Endothelial cell of umbilical vein (primary cell): ENCODE data around the gene CLIC3. TPM values are rescaled to one million over a fixed set of nuclear protein-coding genes. Genes with fewer than 3 reads are reported as not detected.

Experiments used
- BruUV-seq: library from RNA; stranded (reverse); fragments of 400-500 nt; replicated peaks from 2 replicates; lab custom pipeline; 2021; lab: Mats Ljungman, UMichigan
- CTCF ChIA-PET: fragments of 300-600, 350-600 bp; sonication (Branson Sonifier 250); formaldehyde crosslinking; loops from one replicate; lab custom pipeline; 2021; ENCODE audit warnings: antibody characterized with exemption, inconsistent platforms; lab: Charles Lee
- POLR2A ChIA-PET: fragments of 300-600, 350-600 bp; sonication (Branson Sonifier 250); formaldehyde crosslinking; loops from one replicate; lab custom pipeline; 2021; ENCODE audit warnings: antibody characterized with exemption, inconsistent platforms; lab: Charles Lee
- DNase-seq: peaks from one replicate; pipeline ENCODE4 v3.0.0-alpha.2; 2011; ENCODE audit warnings: low read depth, low spot score
- FAIRE-seq: peaks from 2 replicates; lab custom pipeline; 2011; peaks lifted over from hg19 to GRCh38; lab: Jason Lieb, UNC
- H2AFZ ChIP-seq: 2 replicates; pipeline ENCODE4 v1.6.0; 2012; ENCODE audit warnings: low read depth, low read length, control low read depth, inconsistent platforms
- H3K27ac ChIP-seq: 2 replicates; pipeline ENCODE4 v1.5.1; 2011; ENCODE audit warnings: low read depth, mild to moderate bottlenecking, control low read depth, low read length, moderate library complexity; ENCODE audit not compliant: insufficient read depth
- H3K27me3 ChIP-seq, 2 experiments: 2 replicates each; pipeline versions ENCODE4 v1.6.0 to v1.6.1; 2011; ENCODE audit warnings: low read length in 2 of 2, mixed read lengths in 1 of 2; ENCODE audit not compliant: control insufficient read depth in 2 of 2, insufficient read depth in 2 of 2
- H3K36me3 ChIP-seq, 2 experiments: 2 replicates in 1 of 2; 3 replicates in 1 of 2; pipeline ENCODE4 v1.5.1; 2011; ENCODE audit warnings: low read length in 2 of 2, mild to moderate bottlenecking in 1 of 2, moderate library complexity in 1 of 2; ENCODE audit not compliant: control insufficient read depth in 2 of 2, insufficient read depth in 2 of 2; ENCODE audit errors: extremely low read depth in 1 of 2
- H3K4me1 ChIP-seq: 3 replicates; pipeline ENCODE4 v1.5.1; 2011; ENCODE audit warnings: mild to moderate bottlenecking, low read length; ENCODE audit not compliant: control insufficient read depth, insufficient read depth; ENCODE audit errors: extremely low read depth
- H3K4me2 ChIP-seq: 2 replicates; pipeline ENCODE4 v1.6.1; 2011; ENCODE audit warnings: low read length, control low read depth, mixed read lengths; ENCODE audit not compliant: insufficient read depth
- H3K4me3 ChIP-seq, 3 experiments: fragments of 200-600 bp in 1 of 3; sonication (generic), shearing (Covaris generic) in 1 of 3; replicated peaks in 1 of 3; 2 replicates each; pipeline ENCODE4 v1.5.1; 2011 to 2016; ENCODE audit warnings: control low read depth in 3 of 3, low read length in 3 of 3, mild to moderate bottlenecking in 2 of 3, inconsistent platforms in 1 of 3, low read depth in 1 of 3, moderate library complexity in 1 of 3; ENCODE audit not compliant: insufficient read depth in 1 of 3
- H3K79me2 ChIP-seq: 2 replicates; pipeline ENCODE4 v1.6.0; 2012; ENCODE audit warnings: low read length, inconsistent platforms; ENCODE audit not compliant: control insufficient read depth, insufficient read depth
- H3K9ac ChIP-seq: replicated peaks from 2 replicates; pipeline ENCODE3; 2011; ENCODE audit warnings: low read length, control low read depth; ENCODE audit not compliant: insufficient read depth; ENCODE audit errors: extremely low read depth
- H3K9me1 ChIP-seq: replicated peaks from 3 replicates; pipeline ENCODE4 v1.6.0; 2011; ENCODE audit warnings: mild to moderate bottlenecking, low read length; ENCODE audit not compliant: control insufficient read depth, insufficient read depth; ENCODE audit errors: extremely low read depth
- H3K9me3 ChIP-seq: replicated peaks from 2 replicates; pipeline ENCODE4 v1.5.1; 2012; ENCODE audit warnings: low read length, inconsistent platforms; ENCODE audit not compliant: control insufficient read depth, insufficient read depth
- H4K20me1 ChIP-seq: replicated peaks from 2 replicates; pipeline ENCODE3; 2011; ENCODE audit warnings: mild to moderate bottlenecking, low read length; ENCODE audit not compliant: control insufficient read depth, insufficient read depth; ENCODE audit errors: extremely low read depth
- EZH2 ChIP-seq: IDR thresholded peaks from 2 replicates; pipeline ENCODE4 v1.6.1; 2012; ENCODE audit warnings: borderline replicate concordance, low read depth, mild to moderate bottlenecking, moderate library complexity, low read length, inconsistent platforms; ENCODE audit not compliant: severe bottlenecking
- FOS ChIP-seq: IDR thresholded peaks from 2 replicates; pipeline ENCODE4 v1.6.1; 2011; ENCODE audit warnings: mild to moderate bottlenecking, low read length, moderate library complexity, borderline replicate concordance; ENCODE audit not compliant: insufficient read depth
- GATA2 ChIP-seq: IDR thresholded peaks from 2 replicates; pipeline ENCODE4 v1.7.0; 2011; ENCODE audit warnings: low read depth, mild to moderate bottlenecking, moderate library complexity, mixed read lengths, low read length; ENCODE audit not compliant: insufficient read length, insufficient read depth
- JUN ChIP-seq: IDR thresholded peaks from 2 replicates; pipeline ENCODE4 v1.6.1; 2011; ENCODE audit warnings: borderline replicate concordance, low read depth; ENCODE audit not compliant: insufficient read length, insufficient read depth
- MYC ChIP-seq: IDR thresholded peaks from one replicate; pipeline ENCODE4 v1.6.1; 2011; ENCODE audit warnings: mild to moderate bottlenecking, low read depth, low read length
- POLR2AphosphoS5 ChIP-seq: IDR thresholded peaks from 2 replicates; pipeline ENCODE4 v1.6.1; 2012; ENCODE audit warnings: low read depth, mild to moderate bottlenecking, control low read depth, low read length, moderate library complexity; ENCODE audit not compliant: insufficient read depth
- dilution Hi-C: fragments of 300-500 bp; cut with MboI; formaldehyde crosslinking; loops from one replicate; pipeline ENCODE4 v1.15.0; 2019; ENCODE audit warnings: low sequenced_read_pairs; ENCODE audit not compliant: extremely low pct_ligation_motif_present
- intact Hi-C: fragments of 100-400 bp; cut with micrococcal nuclease; formaldehyde crosslinking; loops from one replicate; pipeline ENCODE4 v1.10.0; 2022
- polyA plus RNA-seq, 4 experiments: library from polyadenylated mRNA; depleted of rRNA in 3 of 4; stranded (reverse) in 3 of 4; unstranded in 1 of 4; fragments of >200 nt; gene quantifications; 2 replicates each; pipeline versions ENCODE4 v1.2.1 to v1.2.3, GENCODE V29; 2011 to 2012; ENCODE audit warnings: missing spikeins in 1 of 4
- total RNA-seq: library from RNA; stranded (reverse); gene quantifications from 2 replicates; pipeline ENCODE4 v1.2.3, GENCODE V29; 2021
- TF ChIP-seq, protein P1 (sequence below): IDR thresholded peaks from 2 replicates; pipeline ENCODE4 v1.6.1; 2011; ENCODE audit not compliant: insufficient read depth, insufficient read length
- TF ChIP-seq, protein P2 (sequence below), 2 donors: IDR thresholded peaks; 1 replicate in 1 of 2; 2 replicates in 1 of 2; pipeline ENCODE4 v1.5.1; 2011; ENCODE audit warnings: low read length in 2 of 2, mild to moderate bottlenecking in 2 of 2, moderate library complexity in 2 of 2, control low read depth in 1 of 2, inconsistent platforms in 1 of 2, low read depth in 1 of 2; ENCODE audit not compliant: insufficient read depth in 1 of 2; ENCODE audit errors: extremely low read depth in 1 of 2

CLIC3 gene
- total and polyA plus RNA-seq, 2 donors (not counting 3 experiments of a cell fraction or from before 2014, with no cell fraction given), result 2.3 TPM; not detected in 1

DNA sequence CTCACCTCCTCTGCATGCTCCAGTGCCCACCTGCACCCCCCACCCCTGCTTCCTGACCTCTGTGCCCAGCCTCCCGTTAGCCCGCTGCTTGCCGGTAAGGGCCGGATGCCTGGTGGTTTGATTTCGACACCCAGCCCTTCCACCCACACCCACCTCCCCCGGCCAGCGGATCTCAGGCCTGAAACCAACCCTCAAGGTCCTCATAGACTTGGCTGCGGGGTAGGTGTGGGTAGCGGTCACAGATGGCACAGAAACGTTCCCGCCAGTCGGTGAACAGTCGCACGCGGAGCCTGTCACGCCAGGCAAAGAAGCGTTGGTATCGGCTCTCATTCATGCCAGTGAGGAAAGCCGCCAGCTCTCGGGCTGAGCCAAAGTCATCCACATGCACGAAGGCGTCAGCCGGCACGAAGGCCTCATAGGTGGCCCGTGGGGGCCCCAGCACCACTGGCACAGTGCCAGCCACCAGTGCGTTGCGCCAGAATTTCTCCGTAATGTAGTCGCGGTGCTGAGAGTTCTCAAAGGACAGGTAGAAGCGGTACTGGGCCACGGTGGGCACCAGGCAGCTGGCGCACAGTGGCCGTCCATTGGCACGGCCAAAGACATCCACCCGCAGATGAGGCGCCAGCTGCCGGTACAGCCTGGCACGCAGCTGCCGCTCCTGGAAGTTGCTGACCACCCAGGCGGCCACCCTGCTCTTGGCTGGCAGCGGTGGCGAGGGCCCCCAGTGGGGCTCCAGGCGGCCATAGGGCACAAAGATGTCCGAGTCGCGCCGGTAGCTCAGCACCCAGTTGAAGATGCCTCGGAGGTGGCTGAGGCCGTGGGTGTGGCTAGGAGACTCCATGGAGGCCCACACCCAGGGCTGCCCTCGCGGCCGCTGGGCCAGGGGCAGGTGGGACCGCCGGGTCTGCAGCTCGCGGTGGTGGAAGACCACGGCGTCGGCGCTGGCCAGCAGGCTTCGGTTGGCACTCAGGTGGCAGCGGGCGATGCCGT is 34.5 kb upstream of the CLIC3 start:
- H3K4me3 ChIP-seq, result no peak overlapping the region
- H3K9me1 ChIP-seq, result no peaks in the 10 kb centered on the region
- H3K4me1 ChIP-seq, result peaks cover 12% of the 10 kb centered on the region
- DNase-seq, result no peak
- H2AFZ ChIP-seq, result no peak overlapping the region
- dilution Hi-C loops, result no loop called here
- H3K9ac ChIP-seq, result no peak overlapping the region
- no peak for TF ChIP-seq FOS
- no peak for TF ChIP-seq EZH2
- no peak for TF ChIP-seq POLR2AphosphoS5
- no peak for TF ChIP-seq GATA2
- ChIA-PET CTCF (interaction anchor here (1.9 to 4.5 kb wide), 4 partner anchors 12 to 83 kb away, joined by 6 to 28 read pairs (median 20); partner anchors contain the start of gene CLIC3), POLR2A (no interaction called here)
- no peaks in the 10 kb centered on the region for H3K79me2 ChIP-seq
- no peaks in the 10 kb centered on the region for H4K20me1 ChIP-seq
- no peak overlapping the region for H3K4me2 ChIP-seq
- no peaks in the 10 kb centered on the region for H3K36me3 ChIP-seq
- intact Hi-C loops, result no loop called here
- no peak overlapping the region for H3K27ac ChIP-seq
- H3K9me3 ChIP-seq, result no peaks in the 10 kb centered on the region
- BruUV-seq, result no TSS peak
- H3K27me3 ChIP-seq, result no peaks in the 10 kb centered on the region
- no peak for FAIRE-seq

DNA sequence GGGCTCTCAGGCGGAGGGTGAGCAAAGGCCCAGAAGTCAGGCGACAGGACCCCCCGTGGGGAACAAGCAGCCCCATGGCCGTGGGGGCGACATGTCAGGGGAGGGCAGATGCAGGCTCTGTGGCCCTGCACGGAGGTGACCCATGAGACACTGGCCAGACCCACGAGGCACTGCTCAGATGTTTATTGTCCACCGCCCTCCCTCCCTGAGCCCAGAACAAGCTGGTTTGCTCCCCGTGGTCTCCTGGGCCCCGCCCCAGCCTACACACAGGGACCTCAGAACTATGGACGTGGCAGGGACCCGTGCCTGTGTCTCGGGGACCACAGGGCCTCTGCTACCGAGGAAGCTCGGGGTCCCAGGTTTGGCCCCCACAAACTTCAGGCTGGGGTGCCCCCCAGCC is 33.6 kb upstream of the CLIC3 start:
- Histone ChIP-seq H3K9ac (no peak overlapping the region), H3K79me2 (no peaks in the 10 kb centered on the region), H3K27me3 (no peaks in the 10 kb centered on the region), H3K27ac (no peak overlapping the region), H3K4me2 (no peak overlapping the region), H2AFZ (no peak overlapping the region), H3K36me3 (no peaks in the 10 kb centered on the region), H3K9me1 (no peaks in the 10 kb centered on the region), H3K4me3 (no peak overlapping the region), H3K4me1 (peaks cover 12% of the 10 kb centered on the region), H3K9me3 (no peaks in the 10 kb centered on the region), H4K20me1 (no peaks in the 10 kb centered on the region)
- CTCF ChIA-PET, result interaction anchor here (0.6 to 4.5 kb wide), 53 partner anchors 9 to 269 kb away, joined by 3 to 34 read pairs (median 6); partner anchors contain the start of genes AJM1, ANAPC2, CCDC183 and CLIC3
- TF ChIP-seq MYC (no peak), FOS (no peak), GATA2 (no peak), JUN (no peak), POLR2AphosphoS5 (no peak)
- TF ChIP-seq, protein P1, sequence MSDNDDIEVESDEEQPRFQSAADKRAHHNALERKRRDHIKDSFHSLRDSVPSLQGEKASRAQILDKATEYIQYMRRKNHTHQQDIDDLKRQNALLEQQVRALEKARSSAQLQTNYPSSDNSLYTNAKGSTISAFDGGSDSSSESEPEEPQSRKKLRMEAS, result no peak
- TF ChIP-seq, protein P2, sequence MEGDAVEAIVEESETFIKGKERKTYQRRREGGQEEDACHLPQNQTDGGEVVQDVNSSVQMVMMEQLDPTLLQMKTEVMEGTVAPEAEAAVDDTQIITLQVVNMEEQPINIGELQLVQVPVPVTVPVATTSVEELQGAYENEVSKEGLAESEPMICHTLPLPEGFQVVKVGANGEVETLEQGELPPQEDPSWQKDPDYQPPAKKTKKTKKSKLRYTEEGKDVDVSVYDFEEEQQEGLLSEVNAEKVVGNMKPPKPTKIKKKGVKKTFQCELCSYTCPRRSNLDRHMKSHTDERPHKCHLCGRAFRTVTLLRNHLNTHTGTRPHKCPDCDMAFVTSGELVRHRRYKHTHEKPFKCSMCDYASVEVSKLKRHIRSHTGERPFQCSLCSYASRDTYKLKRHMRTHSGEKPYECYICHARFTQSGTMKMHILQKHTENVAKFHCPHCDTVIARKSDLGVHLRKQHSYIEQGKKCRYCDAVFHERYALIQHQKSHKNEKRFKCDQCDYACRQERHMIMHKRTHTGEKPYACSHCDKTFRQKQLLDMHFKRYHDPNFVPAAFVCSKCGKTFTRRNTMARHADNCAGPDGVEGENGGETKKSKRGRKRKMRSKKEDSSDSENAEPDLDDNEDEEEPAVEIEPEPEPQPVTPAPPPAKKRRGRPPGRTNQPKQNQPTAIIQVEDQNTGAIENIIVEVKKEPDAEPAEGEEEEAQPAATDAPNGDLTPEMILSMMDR (IDR thresholded peaks at IDR 0.05; ENCODE audit: extremely low read depth in 1 of 2, insufficient read depth in 1 of 2, low read depth in 1 of 2, low read length in 2 of 2), result no peak
- intact Hi-C loops, result no loop called here
- POLR2A ChIA-PET, result no interaction called here
- DNase-seq, result no peak
- BruUV-seq, result no TSS peak
- dilution Hi-C loops, result no loop called here
- no peak for FAIRE-seq
